Bronchial epithelial cell (primary cell): ENCODE measurements around the gene VDAC2. TPM values are rescaled to one million over a fixed set of nuclear protein-coding genes. Genes with fewer than 3 reads are reported as not detected.

Experiments used
- DNase-seq: peaks from one replicate; pipeline ENCODE4 v3.0.0-alpha.2; 2010; ENCODE audit warnings: low read depth
- FAIRE-seq: peaks from 2 replicates; lab custom pipeline; 2011; peaks lifted over from hg19 to GRCh38; lab: Jason Lieb, UNC
- H3K27me3 ChIP-seq: 2 replicates; pipeline ENCODE4 v1.5.1; 2011; ENCODE audit warnings: low read length; ENCODE audit not compliant: control insufficient read depth, insufficient read depth
- H3K36me3 ChIP-seq: 2 replicates; pipeline ENCODE4 v1.5.1; 2011; ENCODE audit warnings: low read length; ENCODE audit not compliant: control insufficient read depth, insufficient read depth
- H3K4me3 ChIP-seq: 2 replicates; pipeline ENCODE4 v1.5.1; 2011; ENCODE audit warnings: mild to moderate bottlenecking, low read depth, low read length, control low read depth
- total RNA-seq: library from RNA; depleted of rRNA; stranded (reverse); fragments of >200 nt; gene quantifications from 2 replicates; pipeline ENCODE4 v1.2.1, GENCODE V29; 2014
- TF ChIP-seq, protein P1 (sequence below): IDR thresholded peaks from 2 replicates; pipeline ENCODE4 v1.5.1; 2011; ENCODE audit warnings: mild to moderate bottlenecking, moderate library complexity, low read length, control low read depth, inconsistent platforms; ENCODE audit not compliant: insufficient read depth, severe bottlenecking

VDAC2 gene
- total RNA-seq, 1 donor from 2014 or later, result 270 TPM

DNA sequence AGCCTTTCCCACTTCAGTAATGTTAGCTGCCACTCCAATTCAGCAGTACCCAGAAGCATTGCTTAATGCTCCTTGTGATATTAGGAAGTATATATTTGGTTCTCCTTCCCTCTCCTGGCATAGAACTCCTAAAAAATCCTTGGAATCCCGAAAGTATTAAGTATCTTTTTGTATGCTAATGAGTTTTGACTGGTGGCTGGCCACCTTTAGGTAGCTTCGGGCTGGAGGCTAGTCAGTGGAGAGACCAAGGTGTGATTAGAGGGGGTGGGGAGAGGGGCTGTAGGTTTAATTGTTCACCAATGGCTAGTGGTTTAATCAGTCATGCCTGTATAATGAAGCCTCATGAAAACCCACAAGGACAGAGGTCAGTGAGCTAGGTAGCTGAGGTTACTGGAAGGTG, 12.9 kb downstream of the VDAC2 start:
- Histone ChIP-seq H3K36me3 (peaks cover 21% of the 10 kb centered on the region), H3K27me3 (no peaks in the 10 kb centered on the region), H3K4me3 (no peak overlapping the region)
- DNase-seq (no peak), FAIRE-seq (no peak)
- TF ChIP-seq, protein P1, sequence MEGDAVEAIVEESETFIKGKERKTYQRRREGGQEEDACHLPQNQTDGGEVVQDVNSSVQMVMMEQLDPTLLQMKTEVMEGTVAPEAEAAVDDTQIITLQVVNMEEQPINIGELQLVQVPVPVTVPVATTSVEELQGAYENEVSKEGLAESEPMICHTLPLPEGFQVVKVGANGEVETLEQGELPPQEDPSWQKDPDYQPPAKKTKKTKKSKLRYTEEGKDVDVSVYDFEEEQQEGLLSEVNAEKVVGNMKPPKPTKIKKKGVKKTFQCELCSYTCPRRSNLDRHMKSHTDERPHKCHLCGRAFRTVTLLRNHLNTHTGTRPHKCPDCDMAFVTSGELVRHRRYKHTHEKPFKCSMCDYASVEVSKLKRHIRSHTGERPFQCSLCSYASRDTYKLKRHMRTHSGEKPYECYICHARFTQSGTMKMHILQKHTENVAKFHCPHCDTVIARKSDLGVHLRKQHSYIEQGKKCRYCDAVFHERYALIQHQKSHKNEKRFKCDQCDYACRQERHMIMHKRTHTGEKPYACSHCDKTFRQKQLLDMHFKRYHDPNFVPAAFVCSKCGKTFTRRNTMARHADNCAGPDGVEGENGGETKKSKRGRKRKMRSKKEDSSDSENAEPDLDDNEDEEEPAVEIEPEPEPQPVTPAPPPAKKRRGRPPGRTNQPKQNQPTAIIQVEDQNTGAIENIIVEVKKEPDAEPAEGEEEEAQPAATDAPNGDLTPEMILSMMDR, result no peak

DNA sequence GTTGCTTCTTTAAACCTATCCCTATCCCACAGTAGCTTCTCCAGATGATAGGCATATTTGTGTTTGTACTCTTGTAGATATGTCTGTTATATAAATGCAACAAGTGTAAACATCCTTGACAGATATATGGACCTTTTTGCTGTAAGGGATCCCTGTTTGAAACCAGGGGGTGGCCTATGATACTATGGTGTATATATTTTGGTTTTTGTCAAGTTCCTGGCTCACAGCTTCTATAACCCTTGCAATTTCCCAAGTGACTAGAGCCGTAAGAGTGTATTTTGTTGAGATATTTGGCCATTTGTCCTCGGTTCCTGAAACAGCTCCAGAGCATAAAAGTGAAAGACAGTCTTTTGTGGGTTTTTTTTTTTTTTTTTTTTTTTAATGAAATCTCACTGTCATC, 15.5 kb downstream of the VDAC2 start:
- no peak overlapping the region for H3K4me3 ChIP-seq
- H3K27me3 ChIP-seq, result no peaks in the 10 kb centered on the region
- H3K36me3 ChIP-seq, result peaks cover 18% of the 10 kb centered on the region
- TF ChIP-seq, protein P1, result no peak
- no peak for DNase-seq
- no peak for FAIRE-seq

DNA sequence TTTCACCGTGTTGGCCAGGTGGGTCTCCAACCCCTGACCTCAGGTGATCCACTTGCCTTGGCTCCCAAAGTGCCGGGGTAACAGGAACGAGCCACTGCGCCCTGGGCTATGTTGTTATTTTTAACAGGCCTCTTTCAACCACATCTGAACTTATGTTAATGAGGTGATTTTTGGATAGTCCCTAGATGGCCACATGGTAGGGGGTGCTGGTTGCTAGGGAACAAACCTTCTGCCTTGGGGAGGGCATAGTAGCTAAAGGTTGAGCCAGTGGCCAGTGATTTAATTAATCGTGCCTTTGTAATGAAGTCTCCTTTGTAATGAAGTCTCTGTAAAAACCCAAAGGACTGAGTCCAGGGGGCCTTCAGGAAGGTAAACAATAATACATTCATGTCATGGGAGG, 16.1 kb downstream of the VDAC2 start:
- Histone ChIP-seq H3K27me3 (no peaks in the 10 kb centered on the region), H3K4me3 (no peak overlapping the region), H3K36me3 (peaks cover 21% of the 10 kb centered on the region)
- TF ChIP-seq, protein P1, result no peak
- DNase-seq, result no peak
- FAIRE-seq, result no peak

DNA sequence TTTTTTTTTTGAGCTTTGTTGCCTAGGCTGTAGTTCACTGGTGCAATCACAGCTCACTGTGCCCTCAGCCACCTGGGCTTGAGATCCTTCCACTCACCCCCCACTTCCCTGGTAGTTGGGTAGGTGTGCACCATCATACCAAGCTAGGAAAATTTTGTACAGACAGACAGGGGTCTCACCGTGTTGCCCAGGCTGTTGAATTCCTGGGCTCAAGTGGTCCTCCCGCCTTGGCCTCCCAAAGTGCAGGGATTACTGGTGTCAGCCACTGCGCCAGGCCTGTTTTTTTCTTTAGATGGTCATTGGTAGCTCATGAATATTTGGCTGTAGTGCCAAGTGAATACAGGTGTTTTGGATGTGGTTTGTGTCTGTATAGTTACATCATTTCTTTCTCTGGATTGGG, 17.7 kb downstream of the VDAC2 start:
- Histone ChIP-seq H3K27me3 (no peaks in the 10 kb centered on the region), H3K36me3 (peaks cover 22% of the 10 kb centered on the region), H3K4me3 (no peak overlapping the region)
- no peak for DNase-seq
- TF ChIP-seq, protein P1, result no peak
- no peak for FAIRE-seq

DNA sequence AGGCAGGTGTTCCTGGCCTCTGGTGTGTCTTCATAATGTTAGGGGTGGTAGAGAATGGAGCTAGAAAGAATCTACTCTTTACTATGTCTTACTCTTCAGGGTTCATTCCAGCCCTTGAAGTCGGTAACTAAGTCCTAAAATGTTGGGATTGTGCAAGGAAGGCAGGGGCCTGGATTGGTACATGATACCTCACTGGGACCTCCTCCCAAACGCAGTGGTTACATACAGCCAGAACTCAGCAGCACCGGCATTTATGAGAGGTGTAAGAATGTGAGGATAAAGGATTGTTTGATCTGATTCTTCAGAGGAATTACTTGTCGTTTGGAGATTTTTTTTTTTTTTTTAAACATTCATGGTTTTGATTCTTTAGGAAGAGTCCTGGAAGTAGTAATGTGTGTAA, 18.2 kb downstream of the VDAC2 start:
- no peaks in the 10 kb centered on the region for H3K27me3 ChIP-seq
- DNase-seq (no peak), FAIRE-seq (no peak)
- peaks cover 19% of the 10 kb centered on the region for H3K36me3 ChIP-seq
- TF ChIP-seq, protein P1, result no peak
- no peak overlapping the region for H3K4me3 ChIP-seq

DNA sequence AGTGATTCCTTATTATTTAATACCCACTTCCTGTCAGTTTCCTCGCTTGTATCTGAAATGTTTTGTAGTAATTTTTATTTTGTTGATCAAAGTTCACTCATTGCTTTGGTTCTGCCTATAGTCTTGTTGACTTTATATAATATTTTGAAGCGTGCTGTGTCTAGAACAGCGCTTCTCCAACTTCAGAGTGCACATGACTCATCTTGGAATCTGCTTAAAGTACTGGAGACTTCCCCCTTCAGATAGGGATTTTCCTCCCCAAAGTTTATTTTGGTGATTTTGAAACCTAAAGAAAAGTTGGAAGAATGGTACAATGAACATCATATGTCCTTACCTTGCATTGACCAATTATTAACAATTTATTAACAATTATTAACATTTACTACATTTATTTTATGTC, 19.4 kb downstream of the VDAC2 start:
- Histone ChIP-seq H3K36me3 (peaks cover 17% of the 10 kb centered on the region), H3K4me3 (no peak overlapping the region), H3K27me3 (no peaks in the 10 kb centered on the region)
- TF ChIP-seq, protein P1, result no peak
- no peak for DNase-seq
- FAIRE-seq, result no peak
